HG02970 (cell line): ENCODE results near the gene ARHGAP26.

Source experiments
- ATAC-seq: cut with Tn5 transposase; IDR thresholded peaks from one replicate; pipeline ENCODE4 v1.9.1; 2021; ENCODE audit warnings: mild to moderate bottlenecking, moderate library complexity, moderate number of reproducible peaks; ENCODE audit not compliant: unreplicated experiment, low FRiP score

Gene ARHGAP26

GRCh38 chr5:143263272-143263810 is 493.2 kb downstream of the ARHGAP26 start:
- no peak for ATAC-seq

- ATAC-seq, result no peak
Observed at GRCh38 chr5:143265995-143266394, 495.8 kb downstream of the ARHGAP26 start.

GRCh38 chr5:143267186-143267585 is 497.0 kb downstream of the ARHGAP26 start:
- no peak for ATAC-seq

- no peak for ATAC-seq
Observed at GRCh38 chr5:143268388-143268787, 498.2 kb downstream of the ARHGAP26 start.

GRCh38 chr5:143271431-143271830 is 501.3 kb downstream of the ARHGAP26 start:
- no peak for ATAC-seq

- no peak for ATAC-seq
Observed at GRCh38 chr5:143274952-143275351, 504.8 kb downstream of the ARHGAP26 start.

GRCh38 chr5:143275512-143276363 is 505.6 kb downstream of the ARHGAP26 start:
- no peak for ATAC-seq

- no peak for ATAC-seq
Observed at GRCh38 chr5:143277536-143277935, 507.4 kb downstream of the ARHGAP26 start.
